Measurements from ENCODE around the gene FAF1.

DNA sequence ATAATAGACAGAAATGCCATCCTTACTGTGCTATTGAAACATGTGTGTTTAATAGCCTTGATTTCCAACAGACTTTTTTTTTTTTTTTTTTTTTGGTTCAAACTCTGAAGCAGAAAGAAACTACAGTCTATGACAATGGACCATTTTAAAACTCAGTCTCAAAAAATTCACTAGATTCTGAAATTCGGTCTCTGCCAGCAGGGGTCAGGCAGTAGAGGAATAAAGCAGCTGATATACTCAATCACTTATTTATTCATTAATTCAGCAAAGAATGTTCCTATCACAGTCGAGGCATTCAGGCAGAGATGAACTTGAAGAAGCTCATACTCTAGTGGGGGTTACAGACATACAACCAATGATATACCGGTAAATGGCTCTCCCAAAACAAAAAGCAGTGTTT is 275.9 kb downstream of the FAF1 start:
- TF ChIP-seq RAD21 (IDR thresholded peaks at IDR 0.05 in 1 of 2, conservative IDR thresholded peaks at IDR 0.05 in 1 of 2; ENCODE audit: low read depth in 2 of 2, low read length in 2 of 2) = no peak
- TF ChIP-seq, protein P1, sequence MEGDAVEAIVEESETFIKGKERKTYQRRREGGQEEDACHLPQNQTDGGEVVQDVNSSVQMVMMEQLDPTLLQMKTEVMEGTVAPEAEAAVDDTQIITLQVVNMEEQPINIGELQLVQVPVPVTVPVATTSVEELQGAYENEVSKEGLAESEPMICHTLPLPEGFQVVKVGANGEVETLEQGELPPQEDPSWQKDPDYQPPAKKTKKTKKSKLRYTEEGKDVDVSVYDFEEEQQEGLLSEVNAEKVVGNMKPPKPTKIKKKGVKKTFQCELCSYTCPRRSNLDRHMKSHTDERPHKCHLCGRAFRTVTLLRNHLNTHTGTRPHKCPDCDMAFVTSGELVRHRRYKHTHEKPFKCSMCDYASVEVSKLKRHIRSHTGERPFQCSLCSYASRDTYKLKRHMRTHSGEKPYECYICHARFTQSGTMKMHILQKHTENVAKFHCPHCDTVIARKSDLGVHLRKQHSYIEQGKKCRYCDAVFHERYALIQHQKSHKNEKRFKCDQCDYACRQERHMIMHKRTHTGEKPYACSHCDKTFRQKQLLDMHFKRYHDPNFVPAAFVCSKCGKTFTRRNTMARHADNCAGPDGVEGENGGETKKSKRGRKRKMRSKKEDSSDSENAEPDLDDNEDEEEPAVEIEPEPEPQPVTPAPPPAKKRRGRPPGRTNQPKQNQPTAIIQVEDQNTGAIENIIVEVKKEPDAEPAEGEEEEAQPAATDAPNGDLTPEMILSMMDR (IDR thresholded peaks at IDR 0.05; ENCODE audit: control extremely low read depth in 1 of 3, insufficient read depth in 1 of 3, low read depth in 1 of 3, low read length in 3 of 3) = no peak
- TF ChIP-seq SP1 (IDR thresholded peaks at IDR 0.05; ENCODE audit: low read depth, low read length) = no peak
- no peak for TF ChIP-seq SAP30 (IDR thresholded peaks at IDR 0.05; ENCODE audit: insufficient read depth, insufficient replicate concordance, low read length)
- no peak for TF ChIP-seq SRF (IDR thresholded peaks at IDR 0.05; ENCODE audit: low read depth, low read length)
- TF ChIP-seq GTF2F1 (IDR thresholded peaks at IDR 0.05; ENCODE audit: borderline replicate concordance, low read depth, low read length) = no peak
- TF ChIP-seq KDM1A (IDR thresholded peaks at IDR 0.05; ENCODE audit: borderline replicate concordance, low read length) = no peak
- TF ChIP-seq KDM5A (IDR thresholded peaks at IDR 0.05; ENCODE audit: low read length) = no peak
- TF ChIP-seq POLR2AphosphoS5 (IDR thresholded peaks at IDR 0.05; ENCODE audit: low read depth, low read length) = no peak
- no peak for TF ChIP-seq EP300 (IDR thresholded peaks at IDR 0.05; ENCODE audit: borderline replicate concordance in 1 of 2, low read depth in 2 of 2, low read length in 2 of 2)
- no peak for TF ChIP-seq HDAC2 (IDR thresholded peaks at IDR 0.05; ENCODE audit: borderline replicate concordance in 1 of 2, low read depth in 2 of 2, low read length in 2 of 2)
- TF ChIP-seq, protein P2, sequence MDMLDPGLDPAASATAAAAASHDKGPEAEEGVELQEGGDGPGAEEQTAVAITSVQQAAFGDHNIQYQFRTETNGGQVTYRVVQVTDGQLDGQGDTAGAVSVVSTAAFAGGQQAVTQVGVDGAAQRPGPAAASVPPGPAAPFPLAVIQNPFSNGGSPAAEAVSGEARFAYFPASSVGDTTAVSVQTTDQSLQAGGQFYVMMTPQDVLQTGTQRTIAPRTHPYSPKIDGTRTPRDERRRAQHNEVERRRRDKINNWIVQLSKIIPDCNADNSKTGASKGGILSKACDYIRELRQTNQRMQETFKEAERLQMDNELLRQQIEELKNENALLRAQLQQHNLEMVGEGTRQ (IDR thresholded peaks at IDR 0.05; ENCODE audit: low read length) = no peak
- TF ChIP-seq JUN (IDR thresholded peaks at IDR 0.05; ENCODE audit: low read depth, low read length) = no peak
- no peak for TF ChIP-seq ZNF274 (IDR thresholded peaks at IDR 0.05; ENCODE audit: borderline replicate concordance, extremely low read depth, low read length)

Measured in H1 (cell line).